Heart left ventricle (tissue), 13 donors: ENCODE data around the gene CIC.
"Not testable (repeated sequence)": the region's sequence is repeated elsewhere in the genome, so short reads cannot be mapped to it uniquely, and the experiment has no call there.

Experiments used
- CTCF ChIP-seq, 12 donors: fragments of 200-600 bp; sonication (generic) in 4 of 12; IDR thresholded peaks; one replicate each; pipeline versions ENCODE4 v1.5.0 to v1.8.0; 2018 to 2022; ENCODE audit warnings: antibody characterized with exemption in 12 of 12, mild to moderate bottlenecking in 5 of 12
- POLR2A ChIP-seq, 2 donors: fragments of 450-650 bp; IDR thresholded peaks; one replicate each; pipeline ENCODE4 v1.6.1; 2017; ENCODE audit warnings: antibody characterized with exemption in 2 of 2, mild to moderate bottlenecking in 2 of 2, moderate library complexity in 2 of 2
- donor health status: ischemic (EF 13 %, LVEDD 7.1; RV severe dilation, severe dysfunction).
- donor health status: DM: no; HTN: yes; CAD: no.
- donor health status: DM: no; HTN: no; CAD: no.
- donor health status: ischemic (EF 25% LVEDD 6.9; RV normal size, moderate dysfunction).
- donor health status: ischemic (EF 25% LVEDD 5.7; RV mildly dilated, moderate dysfunction).
- donor health status: ischemic (EF 35%, LVEDD 5.7; RV mildly dilated, moderate dysfunction).
- donor health status: nonischemic (EF 11% LVEDD 7.7; RV severe dilation, severe dysfunction).
- donor health status: DM: yes; HTN: yes; CAD: no.
- donor health status: PGD.
- donor health status: ischemic (EF 29% LVEDD 5.4; RV normal size, mild dysfunction).
- donor health status: nonischemic (EF 23%, LVEDD 6.1; RV moderate dilation, normal function).

DNA sequence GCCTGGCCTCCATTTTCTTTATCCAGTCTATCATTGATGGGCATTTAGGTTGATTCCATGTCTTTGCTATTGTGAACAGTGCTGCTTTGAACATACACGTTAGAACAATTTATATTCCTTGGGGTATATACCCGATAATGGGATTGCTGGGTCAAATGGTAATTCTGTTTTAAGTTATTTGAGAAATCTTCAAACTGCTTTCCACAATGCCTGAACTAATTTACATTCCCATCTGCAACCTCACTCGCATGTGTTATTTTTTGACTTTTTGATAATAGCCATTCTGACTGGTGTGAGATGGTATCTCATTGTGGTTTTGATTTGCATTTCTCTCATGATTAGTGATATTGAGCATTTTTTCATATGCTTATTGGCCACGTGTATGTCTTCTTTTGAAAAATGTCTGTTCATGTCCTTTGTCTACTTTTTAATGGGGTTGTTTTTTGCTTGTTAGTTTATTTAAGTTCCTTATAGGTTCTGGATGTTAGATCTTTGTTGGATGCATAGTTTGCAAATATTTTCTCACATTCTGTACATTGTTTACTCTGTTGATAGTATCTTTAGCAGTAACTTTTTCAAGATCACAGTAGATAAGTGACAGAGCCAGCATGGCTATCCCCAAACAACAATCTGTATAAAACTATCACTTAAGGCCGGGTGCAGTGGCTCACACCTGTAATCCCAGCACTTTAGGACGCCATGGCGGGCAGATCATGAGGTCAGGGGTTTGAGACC is 70.2 kb downstream of the CIC start:
- not testable (repeated sequence) for TF ChIP-seq CTCF, POLR2A (IDR thresholded peaks at IDR 0.05)
